SK-N-SH treated with all-trans-retinoic acid at 6 μM for 48 hours (cell line): ENCODE results near the gene JAK1.

ENCODE experiments used
- ARNTL ChIP-seq: fragments of 450-650 bp; formaldehyde crosslinking; IDR thresholded peaks from 2 replicates; pipeline ENCODE4 v1.5.0; 2020; ENCODE audit warnings: low read depth, mild to moderate bottlenecking, moderate library complexity, borderline replicate concordance
- BACH2 ChIP-seq: fragments of 250-450 bp; sonication (Bioruptor Pico); IDR thresholded peaks from 2 replicates; pipeline ENCODE4 v1.9.0; 2021; ENCODE audit warnings: mild to moderate bottlenecking, borderline replicate concordance
- CREB5 ChIP-seq: fragments of 250-450 bp; sonication (Bioruptor Pico); IDR thresholded peaks from 2 replicates; pipeline ENCODE4 v1.5.1; 2020; ENCODE audit warnings: low read depth, mild to moderate bottlenecking, moderate library complexity
- CSDC2 ChIP-seq: fragments of 250-450 bp; sonication (Bioruptor Pico); IDR thresholded peaks from 2 replicates; pipeline ENCODE4 v1.5.0; 2020; ENCODE audit warnings: mild to moderate bottlenecking, moderate library complexity
- ESRRG ChIP-seq: fragments of 250-450 bp; sonication (Bioruptor Pico); IDR thresholded peaks from 2 replicates; pipeline ENCODE4 v1.6.1; 2021; ENCODE audit warnings: mild to moderate bottlenecking
- OSR1 ChIP-seq: fragments of 250-450 bp; sonication (Bioruptor Pico); IDR thresholded peaks from 2 replicates; pipeline ENCODE4 v1.8.0; 2022; ENCODE audit warnings: moderate library complexity, mild to moderate bottlenecking, inconsistent platforms
- ZNF565 ChIP-seq: fragments of 450-650 bp; formaldehyde crosslinking; conservative IDR thresholded peaks from 2 replicates; pipeline ENCODE4 v1.5.0; 2020; ENCODE audit warnings: low read depth, mild to moderate bottlenecking, moderate library complexity
- TF ChIP-seq, protein P1 (sequence below): fragments of 250-450 bp; sonication (Bioruptor Pico); IDR thresholded peaks from 2 replicates; pipeline ENCODE4 v1.5.1; 2021; ENCODE audit warnings: mild to moderate bottlenecking, moderate library complexity
- TF ChIP-seq, protein P2 (sequence below): fragments of 250-450 bp; sonication (Bioruptor Pico); IDR thresholded peaks from 2 replicates; pipeline ENCODE4 v1.8.0; 2021; ENCODE audit warnings: low read depth, mild to moderate bottlenecking, moderate library complexity, borderline replicate concordance
- TF ChIP-seq, protein P3 (sequence below): fragments of 250-450 bp; sonication (Bioruptor Pico); IDR thresholded peaks from 2 replicates; pipeline ENCODE4 v1.8.0; 2020; ENCODE audit warnings: mild to moderate bottlenecking, moderate library complexity, borderline replicate concordance

- TF ChIP-seq ESRRG (CRISPR knock-in tag) (no peak), BACH2 (CRISPR knock-in tag) (no peak), OSR1 (CRISPR knock-in tag) (no peak), CSDC2 (CRISPR knock-in tag) (no peak), ZNF565 (CRISPR knock-in tag) (no peak), ARNTL (no peak), CREB5 (no peak)
- TF ChIP-seq, protein P1, sequence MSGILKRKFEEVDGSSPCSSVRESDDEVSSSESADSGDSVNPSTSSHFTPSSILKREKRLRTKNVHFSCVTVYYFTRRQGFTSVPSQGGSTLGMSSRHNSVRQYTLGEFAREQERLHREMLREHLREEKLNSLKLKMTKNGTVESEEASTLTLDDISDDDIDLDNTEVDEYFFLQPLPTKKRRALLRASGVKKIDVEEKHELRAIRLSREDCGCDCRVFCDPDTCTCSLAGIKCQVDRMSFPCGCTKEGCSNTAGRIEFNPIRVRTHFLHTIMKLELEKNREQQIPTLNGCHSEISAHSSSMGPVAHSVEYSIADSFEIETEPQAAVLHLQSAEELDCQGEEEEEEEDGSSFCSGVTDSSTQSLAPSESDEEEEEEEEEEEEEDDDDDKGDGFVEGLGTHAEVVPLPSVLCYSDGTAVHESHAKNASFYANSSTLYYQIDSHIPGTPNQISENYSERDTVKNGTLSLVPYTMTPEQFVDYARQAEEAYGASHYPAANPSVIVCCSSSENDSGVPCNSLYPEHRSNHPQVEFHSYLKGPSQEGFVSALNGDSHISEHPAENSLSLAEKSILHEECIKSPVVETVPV (CRISPR knock-in tag), result no peak
- TF ChIP-seq, protein P2, sequence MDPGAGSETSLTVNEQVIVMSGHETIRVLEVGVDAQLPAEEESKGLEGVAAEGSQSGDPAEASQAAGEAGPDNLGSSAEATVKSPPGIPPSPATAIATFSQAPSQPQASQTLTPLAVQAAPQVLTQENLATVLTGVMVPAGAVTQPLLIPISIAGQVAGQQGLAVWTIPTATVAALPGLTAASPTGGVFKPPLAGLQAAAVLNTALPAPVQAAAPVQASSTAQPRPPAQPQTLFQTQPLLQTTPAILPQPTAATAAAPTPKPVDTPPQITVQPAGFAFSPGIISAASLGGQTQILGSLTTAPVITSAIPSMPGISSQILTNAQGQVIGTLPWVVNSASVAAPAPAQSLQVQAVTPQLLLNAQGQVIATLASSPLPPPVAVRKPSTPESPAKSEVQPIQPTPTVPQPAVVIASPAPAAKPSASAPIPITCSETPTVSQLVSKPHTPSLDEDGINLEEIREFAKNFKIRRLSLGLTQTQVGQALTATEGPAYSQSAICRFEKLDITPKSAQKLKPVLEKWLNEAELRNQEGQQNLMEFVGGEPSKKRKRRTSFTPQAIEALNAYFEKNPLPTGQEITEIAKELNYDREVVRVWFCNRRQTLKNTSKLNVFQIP (CRISPR knock-in tag), result no peak
- TF ChIP-seq, protein P3, sequence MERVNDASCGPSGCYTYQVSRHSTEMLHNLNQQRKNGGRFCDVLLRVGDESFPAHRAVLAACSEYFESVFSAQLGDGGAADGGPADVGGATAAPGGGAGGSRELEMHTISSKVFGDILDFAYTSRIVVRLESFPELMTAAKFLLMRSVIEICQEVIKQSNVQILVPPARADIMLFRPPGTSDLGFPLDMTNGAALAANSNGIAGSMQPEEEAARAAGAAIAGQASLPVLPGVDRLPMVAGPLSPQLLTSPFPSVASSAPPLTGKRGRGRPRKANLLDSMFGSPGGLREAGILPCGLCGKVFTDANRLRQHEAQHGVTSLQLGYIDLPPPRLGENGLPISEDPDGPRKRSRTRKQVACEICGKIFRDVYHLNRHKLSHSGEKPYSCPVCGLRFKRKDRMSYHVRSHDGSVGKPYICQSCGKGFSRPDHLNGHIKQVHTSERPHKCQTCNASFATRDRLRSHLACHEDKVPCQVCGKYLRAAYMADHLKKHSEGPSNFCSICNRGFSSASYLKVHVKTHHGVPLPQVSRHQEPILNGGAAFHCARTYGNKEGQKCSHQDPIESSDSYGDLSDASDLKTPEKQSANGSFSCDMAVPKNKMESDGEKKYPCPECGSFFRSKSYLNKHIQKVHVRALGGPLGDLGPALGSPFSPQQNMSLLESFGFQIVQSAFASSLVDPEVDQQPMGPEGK (CRISPR knock-in tag), result no peak
These were observed 62.8 kb downstream of the JAK1 start for GRCh38 chr1:64903593-64903992.
